B cell (primary cell): ENCODE data around the gene CHIT1.

ENCODE experiments used
- EZH2 ChIP-seq: IDR thresholded peaks from 2 replicates; pipeline ENCODE4 v1.6.1; 2012; ENCODE audit warnings: borderline replicate concordance, low read depth, mild to moderate bottlenecking, moderate library complexity, low read length; ENCODE audit not compliant: insufficient read depth, poor library complexity, severe bottlenecking
- TF ChIP-seq, protein P1 (sequence below): fragments of 200-600 bp; IDR thresholded peaks from one replicate; pipeline ENCODE4 v1.8.0; 2022; ENCODE audit warnings: antibody characterized with exemption, mild to moderate bottlenecking

DNA sequence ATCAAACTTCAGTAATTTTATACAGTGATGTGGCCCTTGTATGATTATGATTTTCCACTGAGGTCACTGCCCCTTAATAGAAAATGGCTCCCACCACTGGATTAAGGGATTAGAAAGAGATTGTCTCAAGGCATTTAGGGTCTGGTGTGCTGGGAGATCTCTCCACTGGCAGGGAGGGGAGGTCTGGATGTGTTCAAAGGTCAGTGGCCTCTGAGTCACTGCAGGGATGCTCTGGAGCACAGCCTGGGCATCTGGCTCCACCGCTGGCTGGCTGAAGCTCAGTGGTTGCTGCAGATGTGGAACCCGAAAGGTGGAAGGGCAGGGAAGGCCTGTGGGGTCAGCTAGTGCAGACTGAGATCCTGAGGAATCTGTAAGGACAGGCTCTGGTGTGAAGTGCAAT lies 24.7 kb downstream of the CHIT1 start:
- TF ChIP-seq, protein P1, sequence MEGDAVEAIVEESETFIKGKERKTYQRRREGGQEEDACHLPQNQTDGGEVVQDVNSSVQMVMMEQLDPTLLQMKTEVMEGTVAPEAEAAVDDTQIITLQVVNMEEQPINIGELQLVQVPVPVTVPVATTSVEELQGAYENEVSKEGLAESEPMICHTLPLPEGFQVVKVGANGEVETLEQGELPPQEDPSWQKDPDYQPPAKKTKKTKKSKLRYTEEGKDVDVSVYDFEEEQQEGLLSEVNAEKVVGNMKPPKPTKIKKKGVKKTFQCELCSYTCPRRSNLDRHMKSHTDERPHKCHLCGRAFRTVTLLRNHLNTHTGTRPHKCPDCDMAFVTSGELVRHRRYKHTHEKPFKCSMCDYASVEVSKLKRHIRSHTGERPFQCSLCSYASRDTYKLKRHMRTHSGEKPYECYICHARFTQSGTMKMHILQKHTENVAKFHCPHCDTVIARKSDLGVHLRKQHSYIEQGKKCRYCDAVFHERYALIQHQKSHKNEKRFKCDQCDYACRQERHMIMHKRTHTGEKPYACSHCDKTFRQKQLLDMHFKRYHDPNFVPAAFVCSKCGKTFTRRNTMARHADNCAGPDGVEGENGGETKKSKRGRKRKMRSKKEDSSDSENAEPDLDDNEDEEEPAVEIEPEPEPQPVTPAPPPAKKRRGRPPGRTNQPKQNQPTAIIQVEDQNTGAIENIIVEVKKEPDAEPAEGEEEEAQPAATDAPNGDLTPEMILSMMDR = no peak
- TF ChIP-seq EZH2 = no peak
